Hepatocyte (in vitro differentiated cells): ENCODE data around the gene PCDHGA8. TPM values are rescaled to one million over a fixed set of nuclear protein-coding genes. Genes with fewer than 3 reads are reported as not detected.

ENCODE experiments used
- DNase-seq: peaks from one replicate; pipeline ENCODE4 v3.0.0-alpha.2; 2016; ENCODE audit warnings: low spot score
- H2AFZ ChIP-seq: fragments of 200-600 bp; sonication (generic); 2 replicates; pipeline ENCODE4 v1.6.0; 2016; ENCODE audit warnings: antibody characterized with exemption, mild to moderate bottlenecking
- H3K27ac ChIP-seq: fragments of 200-600 bp; sonication (generic); 2 replicates; pipeline ENCODE4 v1.5.1; 2016; ENCODE audit warnings: mild to moderate bottlenecking
- H3K27me3 ChIP-seq: fragments of 200-600 bp; sonication (generic); 2 replicates; pipeline ENCODE4 v1.6.1; 2016
- H3K36me3 ChIP-seq: fragments of 200-600 bp; sonication (generic); replicated peaks from 2 replicates; pipeline ENCODE4 v1.5.1; 2016; ENCODE audit warnings: low read depth; ENCODE audit not compliant: insufficient read depth
- H3K4me1 ChIP-seq: fragments of 200-600 bp; sonication (generic); 2 replicates; pipeline ENCODE4 v1.5.1; 2016; ENCODE audit warnings: mild to moderate bottlenecking, moderate library complexity; ENCODE audit not compliant: insufficient read depth
- H3K4me2 ChIP-seq: fragments of 200-600 bp; sonication (generic); 2 replicates; pipeline ENCODE4 v1.6.0; 2016
- H3K4me3 ChIP-seq: fragments of 200-600 bp; sonication (generic); 2 replicates; pipeline ENCODE4 v1.5.1; 2016; ENCODE audit warnings: mild to moderate bottlenecking
- H3K79me2 ChIP-seq: fragments of 200-600 bp; sonication (generic); 2 replicates; pipeline ENCODE4 v1.6.0; 2017; ENCODE audit warnings: mild to moderate bottlenecking
- H3K9me2 ChIP-seq: fragments of 200-600 bp; sonication (generic); replicated peaks from 2 replicates; pipeline ENCODE4 v1.6.0; 2017; ENCODE audit warnings: mild to moderate bottlenecking; ENCODE audit not compliant: insufficient read depth
- H3K9me3 ChIP-seq: fragments of 200-600 bp; sonication (generic); 2 replicates; pipeline ENCODE4 v1.5.1; 2016; ENCODE audit warnings: low read depth, mild to moderate bottlenecking
- H4K20me1 ChIP-seq: fragments of 200-600 bp; sonication (generic); 2 replicates; pipeline ENCODE4 v1.6.0; 2016; ENCODE audit warnings: mild to moderate bottlenecking; ENCODE audit not compliant: insufficient read depth, poor library complexity, severe bottlenecking
- EZH2 ChIP-seq: fragments of 200-600 bp; sonication (generic); IDR thresholded peaks from 2 replicates; pipeline ENCODE4 v1.6.1; 2016; ENCODE audit warnings: antibody characterized with exemption, mild to moderate bottlenecking, borderline replicate concordance
- EZH2phosphoT487 ChIP-seq: fragments of 200-600 bp; sonication (generic); IDR thresholded peaks from one replicate; pipeline ENCODE4 v1.6.1; 2018; ENCODE audit warnings: antibody characterized with exemption, mild to moderate bottlenecking, low read depth, moderate library complexity; ENCODE audit not compliant: unreplicated experiment, severe bottlenecking
- WGBS: methylation state at CpG from one replicate; pipeline ENCODE4 v1.1.6; 2016; ENCODE audit warnings: low lambda C conversion rate; ENCODE audit errors: missing lambda C conversion rate; 5-methylcytosine and 5-hydroxymethylcytosine counted together
- polyA plus RNA-seq: library from polyadenylated mRNA; unstranded; fragments of >200 nt; fragmentation: Nextera tagmentation; extraction: Ambion mirVana; gene quantifications from 2 replicates; pipeline ENCODE4 v1.2.1, GENCODE V29; 2016
- total RNA-seq: library from RNA; depleted of rRNA; stranded (reverse); fragments of >200 nt; gene quantifications from 2 replicates; pipeline ENCODE4 v1.2.3, GENCODE V29; 2014
- TF ChIP-seq, protein P1 (sequence below): fragments of 200-600 bp; sonication (generic); IDR thresholded peaks from 2 replicates; pipeline ENCODE4 v1.5.1; 2016; ENCODE audit warnings: antibody characterized with exemption, mild to moderate bottlenecking; ENCODE audit not compliant: poor library complexity

The PCDHGA8 gene
- total and polyA plus RNA-seq, 2 experiments from 2014 or later: 0.53 to 1.00 TPM

DNA sequence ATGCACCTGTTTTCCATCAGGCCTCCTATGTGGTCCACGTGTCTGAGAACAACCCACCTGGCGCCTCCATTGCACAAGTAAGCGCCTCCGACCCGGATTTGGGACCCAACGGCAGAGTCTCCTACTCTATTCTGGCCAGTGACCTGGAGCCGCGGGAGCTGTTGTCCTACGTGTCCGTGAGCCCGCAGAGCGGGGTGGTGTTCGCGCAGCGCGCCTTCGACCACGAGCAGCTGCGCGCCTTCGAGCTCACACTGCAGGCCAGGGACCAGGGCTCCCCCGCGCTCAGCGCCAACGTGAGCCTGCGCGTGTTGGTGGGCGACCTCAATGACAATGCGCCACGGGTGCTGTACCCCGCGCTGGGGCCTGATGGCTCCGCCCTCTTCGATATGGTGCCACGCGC lies 40.8 kb upstream of the PCDHGA8 start:
- 95% methylated on average over 30 of the region's 36 CpGs for WGBS
- no peaks in the 10 kb centered on the region for H3K9me3 ChIP-seq
- TF ChIP-seq EZH2 (no peak), EZH2phosphoT487 (no peak)
- TF ChIP-seq, protein P1, sequence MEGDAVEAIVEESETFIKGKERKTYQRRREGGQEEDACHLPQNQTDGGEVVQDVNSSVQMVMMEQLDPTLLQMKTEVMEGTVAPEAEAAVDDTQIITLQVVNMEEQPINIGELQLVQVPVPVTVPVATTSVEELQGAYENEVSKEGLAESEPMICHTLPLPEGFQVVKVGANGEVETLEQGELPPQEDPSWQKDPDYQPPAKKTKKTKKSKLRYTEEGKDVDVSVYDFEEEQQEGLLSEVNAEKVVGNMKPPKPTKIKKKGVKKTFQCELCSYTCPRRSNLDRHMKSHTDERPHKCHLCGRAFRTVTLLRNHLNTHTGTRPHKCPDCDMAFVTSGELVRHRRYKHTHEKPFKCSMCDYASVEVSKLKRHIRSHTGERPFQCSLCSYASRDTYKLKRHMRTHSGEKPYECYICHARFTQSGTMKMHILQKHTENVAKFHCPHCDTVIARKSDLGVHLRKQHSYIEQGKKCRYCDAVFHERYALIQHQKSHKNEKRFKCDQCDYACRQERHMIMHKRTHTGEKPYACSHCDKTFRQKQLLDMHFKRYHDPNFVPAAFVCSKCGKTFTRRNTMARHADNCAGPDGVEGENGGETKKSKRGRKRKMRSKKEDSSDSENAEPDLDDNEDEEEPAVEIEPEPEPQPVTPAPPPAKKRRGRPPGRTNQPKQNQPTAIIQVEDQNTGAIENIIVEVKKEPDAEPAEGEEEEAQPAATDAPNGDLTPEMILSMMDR: no peak

DNA sequence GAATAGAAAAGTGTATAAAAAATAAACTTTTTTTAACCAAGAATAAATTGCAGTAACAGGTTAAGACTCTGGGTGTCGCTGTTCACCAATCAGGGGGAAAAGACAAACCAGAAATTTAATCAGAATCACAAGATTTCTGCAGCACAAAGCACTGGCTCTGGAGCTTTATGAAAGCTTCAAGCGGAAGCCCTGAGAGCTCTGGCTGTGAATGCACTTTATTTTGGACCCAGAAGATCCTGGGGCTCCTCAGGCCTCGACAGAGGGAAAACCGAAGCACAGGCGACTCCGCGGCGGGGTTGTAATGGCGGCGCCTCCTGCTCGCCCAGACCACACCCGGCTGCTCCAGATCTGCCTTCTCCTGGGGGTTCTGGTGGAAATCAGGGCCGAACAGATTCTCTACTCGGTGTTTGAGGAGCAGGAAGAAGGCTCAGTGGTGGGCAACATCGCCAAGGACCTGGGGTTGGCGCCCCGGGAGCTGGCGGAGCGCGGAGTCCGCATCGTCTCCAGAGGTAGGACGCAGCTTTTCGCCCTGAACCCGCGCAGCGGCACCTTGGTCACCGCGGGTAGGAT lies 37.4 kb upstream of the PCDHGA8 start, which contains the start of gene PCDHGA4:
PCDHGA4 (plus strand) TSS at position 122 of the 570 bp plus-strand sequence; CDS start at position 209, 87 bp downstream.
- Histone ChIP-seq H3K4me2 (no peak within 1 kb of the TSS), H3K9me2 (no peaks in the 10 kb centered on the region), H3K9me3 (no peaks in the 10 kb centered on the region), H4K20me1 (no peaks in the 10 kb centered on the region), H3K36me3 (no peaks in the 10 kb centered on the region), H3K27me3 (no peaks in the 10 kb centered on the region), H2AFZ (no peak within 1 kb of the TSS), H3K4me1 (no peaks in the 10 kb centered on the region), H3K79me2 (no peaks in the 10 kb centered on the region), H3K4me3 (no peak within 1 kb of the TSS), H3K27ac (no peak within 1 kb of the TSS)
- TF ChIP-seq EZH2: no peak
- TF ChIP-seq, protein P1: no peak
- no peak for TF ChIP-seq EZH2phosphoT487
- WGBS: 94% methylated on average over 29 of the region's 29 CpGs
- no peak for DNase-seq

More for the DNA sequence above, 40.8 kb upstream of the PCDHGA8 start:
- no peak for DNase-seq
- Histone ChIP-seq H3K4me2 (no peak overlapping the region), H3K36me3 (no peaks in the 10 kb centered on the region), H3K9me2 (no peaks in the 10 kb centered on the region), H3K27ac (no peak overlapping the region), H2AFZ (no peak overlapping the region), H3K4me1 (no peaks in the 10 kb centered on the region), H3K27me3 (no peaks in the 10 kb centered on the region), H3K79me2 (no peaks in the 10 kb centered on the region), H4K20me1 (no peaks in the 10 kb centered on the region), H3K4me3 (no peak overlapping the region)

DNA sequence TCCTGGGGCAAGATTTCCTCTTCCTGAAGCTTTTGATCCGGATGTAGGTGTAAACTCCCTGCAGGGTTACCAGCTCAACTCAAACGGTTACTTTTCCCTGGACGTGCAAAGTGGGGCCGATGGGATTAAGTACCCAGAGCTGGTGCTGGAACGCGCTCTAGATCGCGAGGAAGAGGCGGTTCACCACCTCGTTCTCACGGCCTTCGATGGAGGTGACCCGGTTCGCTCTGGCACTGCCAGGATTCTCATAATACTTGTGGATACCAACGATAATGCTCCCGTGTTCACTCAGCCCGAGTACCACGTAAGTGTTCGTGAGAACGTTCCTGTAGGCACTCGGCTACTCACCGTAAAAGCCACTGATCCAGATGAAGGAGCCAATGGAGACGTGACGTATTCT lies 36.8 kb upstream of the PCDHGA8 start:
- H3K79me2 ChIP-seq: no peaks in the 10 kb centered on the region
- 94% methylated on average over 24 of the region's 24 CpGs for WGBS
- no peak overlapping the region for H3K4me2 ChIP-seq
- H3K4me1 ChIP-seq: no peaks in the 10 kb centered on the region
- DNase-seq: no peak
- H3K27ac ChIP-seq: no peak overlapping the region
- no peaks in the 10 kb centered on the region for H3K9me2 ChIP-seq
- no peak overlapping the region for H2AFZ ChIP-seq
- H3K9me3 ChIP-seq: no peaks in the 10 kb centered on the region
- TF ChIP-seq, protein P1: no peak
- no peak for TF ChIP-seq EZH2
- TF ChIP-seq EZH2phosphoT487: no peak
- no peaks in the 10 kb centered on the region for H3K36me3 ChIP-seq
- H3K27me3 ChIP-seq: no peaks in the 10 kb centered on the region
- no peak overlapping the region for H3K4me3 ChIP-seq
- no peaks in the 10 kb centered on the region for H4K20me1 ChIP-seq
